ENCODE data around the gene KRTAP16-1.
A peak's percentile ranks its signal among the peaks of the same experiment; 100 is the strongest.

KRTAP16-1 gene

DNA sequence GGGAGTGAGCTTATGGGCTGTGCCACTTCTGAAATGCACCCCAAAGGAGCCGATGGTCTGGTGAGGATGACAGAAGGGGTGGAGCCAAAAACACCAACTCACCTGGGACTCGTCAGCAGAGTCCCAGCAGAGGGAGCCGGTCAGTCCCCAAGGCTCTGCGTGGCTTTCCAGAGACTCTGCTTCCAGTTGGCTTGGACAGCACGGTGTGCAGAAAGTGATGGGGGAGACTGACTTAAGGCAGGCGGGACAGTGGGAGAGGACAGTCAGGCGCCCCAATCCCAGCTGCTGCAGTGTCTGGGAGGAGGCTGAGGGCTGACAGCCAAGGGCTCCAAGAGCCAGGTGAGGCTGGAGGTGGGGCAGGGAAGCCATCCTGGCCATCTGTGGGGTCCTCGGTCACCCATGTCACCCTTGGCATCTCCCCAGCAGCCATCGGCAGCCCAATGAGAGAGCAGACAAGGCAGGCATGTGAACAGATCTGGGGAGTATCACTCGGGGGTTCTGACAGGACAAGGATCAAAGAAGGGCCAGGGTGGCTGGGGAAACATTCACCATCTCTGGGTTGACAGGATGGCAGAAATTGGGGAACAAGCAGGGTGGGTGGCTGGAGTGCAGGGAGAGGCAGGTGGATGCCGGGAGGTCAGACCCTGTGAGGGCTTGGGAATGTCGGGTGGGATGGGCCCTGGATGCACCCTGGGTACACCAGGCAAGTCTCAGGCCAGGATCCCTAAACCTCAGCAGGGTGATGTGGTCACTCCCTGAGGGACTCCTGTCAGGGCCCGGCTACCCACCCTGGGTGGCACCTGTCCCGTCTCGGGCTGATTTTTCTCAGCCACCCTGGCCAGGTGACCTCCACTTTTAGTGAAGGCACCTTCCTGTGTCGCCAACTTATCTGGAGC is 15.3 kb upstream of the KRTAP16-1 start:
- DNase-seq (ENCODE audit: low spot score in 2 of 2) (no peak), ATAC-seq (ENCODE audit: low read depth) (no peak)
- H3K27ac Mint-ChIP-seq, result no peak overlapping the region
- peaks cover 7% of the 10 kb centered on the region for H3K4me1 Mint-ChIP-seq
- H3K27me3 Mint-ChIP-seq, result peaks cover 2% of the 10 kb centered on the region
- H3K36me3 Mint-ChIP-seq, result peaks cover 2% of the 10 kb centered on the region
- no peak overlapping the region for H3K4me3 Mint-ChIP-seq
- peaks cover 6% of the 10 kb centered on the region for H3K9me3 Mint-ChIP-seq

DNA sequence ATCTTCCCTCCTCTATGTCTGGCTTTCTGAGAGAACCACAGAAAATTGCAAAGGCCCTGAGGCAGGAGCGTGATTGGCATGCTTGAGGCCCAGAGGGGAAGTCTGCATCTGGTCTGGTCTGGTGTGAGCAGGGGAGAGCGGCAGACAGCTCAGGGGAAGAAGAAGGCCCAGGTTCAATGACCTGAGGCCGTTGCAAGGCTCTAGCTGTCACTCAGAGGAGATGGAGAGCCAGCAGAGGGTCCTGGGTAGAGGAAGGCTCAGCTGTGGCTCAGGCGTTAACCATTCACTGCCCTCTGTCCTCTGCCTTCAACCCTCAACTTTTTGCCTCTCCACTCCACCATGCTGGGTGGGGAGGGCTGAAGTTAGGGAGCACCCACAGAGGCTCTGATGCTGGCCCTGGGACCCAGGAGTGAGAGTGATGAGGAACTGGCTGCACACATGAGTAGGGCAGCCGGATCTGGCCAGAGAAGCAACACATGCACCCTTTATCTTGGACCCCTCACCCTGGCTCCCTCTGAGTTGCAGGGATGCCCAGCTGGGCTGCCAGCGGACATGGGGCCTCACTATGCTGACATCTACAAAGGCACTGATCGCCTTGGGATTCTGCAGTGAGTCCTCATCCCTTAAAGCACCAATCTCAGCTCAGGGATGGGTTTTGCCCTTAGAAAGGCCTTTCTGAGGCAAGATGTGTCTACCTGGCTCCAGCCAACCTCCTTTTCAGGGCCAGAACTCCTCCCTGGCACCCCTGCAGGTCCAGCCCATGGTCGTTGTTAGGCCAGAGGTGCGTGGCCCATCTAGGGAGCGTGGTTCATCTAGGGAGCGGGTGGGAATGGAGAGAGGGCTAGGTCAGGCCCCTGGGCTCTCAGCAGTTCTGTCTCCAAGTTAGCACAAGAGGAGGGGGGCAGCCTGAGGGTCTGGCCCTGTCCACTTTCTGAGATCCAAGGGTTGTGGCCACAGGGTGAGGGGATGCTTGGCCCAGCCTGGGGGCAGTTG is 14.1 kb upstream of the KRTAP16-1 start:
- DNase-seq (ENCODE audit: low spot score in 2 of 2), result no peak
- Mint-ChIP-seq H3K4me3 (no peak overlapping the region), H3K9me3 (peaks cover 8% of the 10 kb centered on the region), H3K27ac (no peak overlapping the region), H3K27me3 (peaks cover 2% of the 10 kb centered on the region), H3K36me3 (peaks cover 2% of the 10 kb centered on the region), H3K4me1 (peaks cover 7% of the 10 kb centered on the region)
- no peak for ATAC-seq (ENCODE audit: low read depth)

DNA sequence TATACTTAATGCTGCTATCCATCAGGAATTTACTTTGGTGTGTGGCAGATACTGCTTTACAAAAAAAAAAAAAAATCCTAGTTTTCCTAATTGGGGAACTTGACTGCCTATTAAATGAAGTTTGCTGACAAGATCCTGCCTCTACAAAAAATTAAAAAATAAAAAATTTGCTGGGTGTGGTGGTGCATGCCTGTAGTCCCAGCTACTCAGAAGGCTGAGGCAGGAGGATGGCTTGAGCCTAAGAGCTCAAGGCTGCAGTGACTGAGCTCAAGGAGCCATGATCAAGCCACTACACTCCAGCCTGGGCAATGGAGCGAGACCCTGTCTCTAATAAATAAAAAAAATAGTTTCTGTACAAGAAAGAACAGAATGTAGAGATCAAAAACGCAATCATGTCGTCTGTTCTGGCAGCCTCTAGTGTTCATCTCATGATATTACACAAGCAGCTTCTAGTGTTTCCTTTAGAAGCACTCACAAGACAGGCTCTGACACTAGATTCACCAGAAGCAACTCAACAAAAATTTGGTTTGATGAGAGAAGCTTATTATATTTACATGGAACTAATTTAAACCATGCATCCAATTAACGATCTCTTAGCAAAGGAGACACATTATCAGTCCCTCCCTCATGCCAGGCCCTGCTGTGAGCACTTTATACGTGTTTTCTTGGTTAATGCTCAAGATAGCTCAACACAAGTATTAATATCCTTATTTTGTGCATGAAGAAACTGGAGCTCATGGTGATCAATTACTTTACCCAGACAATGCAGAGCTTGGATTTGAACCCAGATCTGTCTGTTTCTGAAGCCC is 13.2 kb upstream of the KRTAP16-1 start:
- peaks cover 7% of the 10 kb centered on the region for H3K4me1 Mint-ChIP-seq
- peaks cover 8% of the 10 kb centered on the region for H3K9me3 Mint-ChIP-seq
- peaks cover 2% of the 10 kb centered on the region for H3K36me3 Mint-ChIP-seq
- peak in 1 of 2 donors; percentile 27 for DNase-seq (ENCODE audit: low spot score in 2 of 2)
- peak; percentile 65 for ATAC-seq (ENCODE audit: low read depth)
- H3K27ac Mint-ChIP-seq, result no peak overlapping the region
- H3K4me3 Mint-ChIP-seq, result no peak overlapping the region
- peaks cover 2% of the 10 kb centered on the region for H3K27me3 Mint-ChIP-seq

DNA sequence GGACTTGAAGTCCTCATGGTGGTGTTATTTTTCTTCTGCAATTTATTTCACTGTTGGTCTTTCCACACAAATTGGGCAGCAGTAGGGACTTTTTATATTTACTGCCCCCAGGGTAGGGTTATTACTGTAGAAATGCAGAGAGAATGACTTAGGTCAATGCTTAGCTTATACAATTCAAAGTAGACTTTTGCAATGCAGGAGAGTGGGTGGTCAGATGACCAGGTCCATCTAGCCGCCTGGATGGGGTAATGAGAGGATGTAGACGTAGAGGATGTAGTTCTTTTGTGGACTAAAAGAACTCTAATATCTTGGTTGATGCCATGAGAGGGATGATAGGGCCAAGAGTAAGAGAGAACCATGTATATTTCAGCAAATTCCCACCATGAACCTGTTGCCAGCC is 9.1 kb upstream of the KRTAP16-1 start:
- Mint-ChIP-seq H3K27me3 (peaks cover 4% of the 10 kb centered on the region), H3K4me3 (no peak overlapping the region), H3K4me1 (peaks cover 7% of the 10 kb centered on the region), H3K9me3 (peaks cover 8% of the 10 kb centered on the region), H3K36me3 (peaks cover 2% of the 10 kb centered on the region), H3K27ac (no peak overlapping the region)
- no peak for ATAC-seq (ENCODE audit: low read depth)
- DNase-seq (ENCODE audit: low spot score in 2 of 2), result no peak

DNA sequence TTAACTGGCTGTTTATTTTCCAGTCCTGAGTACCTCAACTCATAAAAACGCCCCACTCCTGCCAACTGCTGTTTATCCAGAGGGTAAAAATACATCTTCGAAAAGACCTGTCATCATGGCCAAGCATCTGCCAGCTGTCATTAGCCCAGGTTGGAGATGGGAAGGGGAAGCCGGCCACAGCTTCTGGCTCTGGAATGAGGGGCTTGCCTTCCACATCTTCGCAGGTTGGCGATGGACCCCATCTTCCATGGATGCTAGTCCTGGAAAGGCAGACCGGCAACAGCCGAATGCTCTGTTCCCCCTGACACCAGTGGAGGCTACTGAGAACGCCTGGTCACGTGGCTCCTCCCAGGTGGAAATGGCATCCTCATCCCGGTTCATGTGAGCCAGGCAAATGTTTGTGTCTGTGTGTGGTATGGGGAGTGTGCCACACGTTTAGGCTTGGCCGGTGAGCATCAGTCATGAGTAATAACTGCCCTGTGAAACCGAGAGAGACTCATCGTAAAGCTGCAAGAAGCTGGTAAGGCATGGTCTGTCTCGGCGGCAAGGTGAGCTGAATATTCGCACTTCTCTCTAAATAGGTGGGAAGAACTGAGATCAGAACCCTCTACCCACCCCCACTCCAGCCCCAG is 6.8 kb upstream of the KRTAP16-1 start:
- Mint-ChIP-seq H3K27me3 (peaks cover 8% of the 10 kb centered on the region), H3K4me1 (peaks cover 3% of the 10 kb centered on the region), H3K4me3 (no peak overlapping the region), H3K9me3 (peaks cover 8% of the 10 kb centered on the region), H3K27ac (no peak overlapping the region), H3K36me3 (peaks cover 2% of the 10 kb centered on the region)
- DNase-seq (ENCODE audit: low spot score in 2 of 2), result no peak
- no peak for ATAC-seq (ENCODE audit: low read depth)

DNA sequence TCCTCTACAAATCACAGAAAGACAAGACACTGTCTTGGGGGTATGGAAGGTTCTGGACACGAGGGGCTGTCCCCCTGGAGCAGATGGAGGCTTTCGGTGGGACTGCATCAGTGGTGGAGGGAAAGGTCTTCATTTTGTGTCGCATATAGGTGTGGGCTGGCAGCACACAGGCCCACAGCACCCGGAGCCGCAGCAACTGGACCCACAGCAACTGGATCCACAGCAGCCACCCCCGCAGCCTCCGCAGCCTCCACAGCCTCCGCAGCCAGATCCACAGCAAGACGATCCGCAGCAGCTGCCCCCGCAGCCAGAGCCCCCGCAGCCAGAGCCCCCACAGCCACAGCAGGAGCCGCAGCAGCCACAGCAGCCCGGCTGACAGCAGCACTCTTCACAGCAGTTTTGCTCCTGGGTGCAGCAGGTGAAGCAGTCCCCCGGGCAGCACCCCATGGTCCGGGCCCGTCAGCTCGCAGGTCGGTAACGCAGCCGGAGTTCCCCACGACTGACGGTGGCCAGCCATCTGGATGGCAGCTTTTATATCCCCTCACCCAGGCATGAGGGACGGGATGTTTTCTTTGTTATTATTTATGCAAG is 6.2 kb upstream of the KRTAP16-1 start, which contains the start of gene KRTAP17-1:
Gene KRTAP17-1 (minus strand): TSS at position 507 of the 591 bp plus-strand sequence. CDS start 60 bp downstream, at position 447.
- Mint-ChIP-seq H3K4me3 (no peak within 1 kb of the TSS), H3K36me3 (peaks cover 2% of the 10 kb centered on the region), H3K9me3 (peaks cover 7% of the 10 kb centered on the region), H3K27me3 (peaks cover 8% of the 10 kb centered on the region), H3K4me1 (peaks cover 3% of the 10 kb centered on the region), H3K27ac (no peak within 1 kb of the TSS)
- no peak for DNase-seq (ENCODE audit: low spot score in 2 of 2)
- ATAC-seq (ENCODE audit: low read depth), result no peak

DNA sequence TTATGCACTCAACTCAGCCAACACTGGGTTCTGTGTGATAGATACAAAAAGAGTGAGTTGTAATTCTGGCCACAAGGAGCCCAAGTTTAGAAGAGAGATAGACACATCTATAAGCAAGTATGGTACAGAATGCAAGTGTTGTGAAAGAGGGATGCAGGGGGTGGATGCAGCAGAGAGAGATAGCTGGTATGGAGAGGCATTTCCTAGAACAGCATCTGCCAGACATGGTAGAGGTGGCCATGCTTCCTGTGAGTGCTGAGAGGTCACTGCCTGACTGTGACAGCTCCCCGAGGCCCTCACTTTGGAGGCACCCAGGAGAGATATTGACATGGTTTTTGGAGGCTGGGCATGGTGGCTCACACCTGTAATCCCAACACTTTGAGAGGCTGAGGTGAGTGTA is 2.0 kb upstream of the KRTAP16-1 start:
- Mint-ChIP-seq H3K4me1 (peaks cover 35% of the 10 kb centered on the region), H3K36me3 (peaks cover 2% of the 10 kb centered on the region), H3K9me3 (no peaks in the 10 kb centered on the region), H3K27me3 (peaks cover 8% of the 10 kb centered on the region), H3K27ac (no peak overlapping the region), H3K4me3 (no peak overlapping the region)
- ATAC-seq (ENCODE audit: low read depth) (no peak), DNase-seq (ENCODE audit: low spot score in 2 of 2) (no peak)

DNA sequence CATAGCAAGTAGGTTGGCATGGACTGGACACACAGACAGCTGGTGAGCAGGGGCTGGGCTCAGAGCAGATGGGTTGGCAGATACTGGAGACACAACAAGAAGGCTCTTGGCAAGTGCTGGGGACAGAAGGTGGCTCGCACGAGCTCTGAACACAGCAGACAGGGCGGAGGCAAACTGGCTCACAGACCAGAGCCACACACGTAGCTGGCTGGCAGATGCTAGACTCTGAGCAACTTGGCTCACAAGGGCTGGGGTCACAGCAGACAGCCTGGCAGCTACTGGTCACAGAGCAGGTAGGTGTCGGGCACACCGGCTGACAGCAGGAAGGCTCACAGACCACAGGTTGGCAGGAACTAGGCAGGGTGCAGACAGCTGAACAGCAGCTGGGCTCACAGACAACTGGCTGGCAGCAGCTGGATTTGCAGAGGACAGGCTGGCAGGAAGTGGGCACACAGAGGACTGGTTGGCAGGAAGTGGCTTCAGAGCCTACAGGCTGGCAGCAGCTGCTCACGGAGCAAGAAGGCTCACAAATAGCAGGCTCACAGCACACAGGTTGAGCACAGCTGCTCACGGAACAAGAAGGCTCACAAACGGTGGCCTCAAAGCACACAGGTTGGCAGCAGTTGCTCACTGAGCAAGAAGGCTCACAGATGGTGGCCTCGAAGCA is 725 bp downstream of the KRTAP16-1 start:
- ATAC-seq (ENCODE audit: low read depth), result peak; percentile 80
- Mint-ChIP-seq H3K27ac (peak overlapping the region; percentile 83), H3K4me1 (peaks cover 44% of the 10 kb centered on the region), H3K9me3 (no peaks in the 10 kb centered on the region), H3K36me3 (peaks cover 2% of the 10 kb centered on the region), H3K27me3 (peaks cover 5% of the 10 kb centered on the region), H3K4me3 (peak overlapping the region; percentile 76)
- DNase-seq (ENCODE audit: low spot score in 2 of 2), result peak; percentile 58 to 67

DNA sequence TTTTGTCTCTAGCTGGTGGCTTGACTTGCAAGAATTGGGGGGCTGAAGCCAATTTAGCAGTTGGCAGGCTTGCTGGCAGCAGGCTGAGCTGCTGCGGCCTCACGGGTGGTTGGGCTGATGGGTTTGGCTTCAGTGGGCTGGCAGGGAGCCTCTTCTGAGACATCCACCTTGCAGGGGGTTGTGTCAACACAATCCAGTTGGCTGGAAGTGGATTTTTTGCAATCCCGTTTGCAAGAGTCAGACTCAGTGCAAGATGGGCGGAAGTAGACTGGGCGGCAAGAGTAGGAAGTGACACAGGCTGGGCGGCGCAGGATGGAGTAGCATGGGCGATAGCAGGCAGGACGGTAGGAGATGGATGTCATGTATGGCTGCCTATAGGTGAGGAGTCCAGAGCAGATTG is 1.5 kb downstream of the KRTAP16-1 start:
- no peak for DNase-seq (ENCODE audit: low spot score in 2 of 2)
- H3K36me3 Mint-ChIP-seq, result peaks cover 2% of the 10 kb centered on the region
- H3K9me3 Mint-ChIP-seq, result no peaks in the 10 kb centered on the region
- peaks cover 4% of the 10 kb centered on the region for H3K27me3 Mint-ChIP-seq
- no peak for ATAC-seq (ENCODE audit: low read depth)
- H3K27ac Mint-ChIP-seq, result peak overlapping the region; percentile 83
- peak overlapping the region; percentile 76 for H3K4me3 Mint-ChIP-seq
- peaks cover 44% of the 10 kb centered on the region for H3K4me1 Mint-ChIP-seq

DNA sequence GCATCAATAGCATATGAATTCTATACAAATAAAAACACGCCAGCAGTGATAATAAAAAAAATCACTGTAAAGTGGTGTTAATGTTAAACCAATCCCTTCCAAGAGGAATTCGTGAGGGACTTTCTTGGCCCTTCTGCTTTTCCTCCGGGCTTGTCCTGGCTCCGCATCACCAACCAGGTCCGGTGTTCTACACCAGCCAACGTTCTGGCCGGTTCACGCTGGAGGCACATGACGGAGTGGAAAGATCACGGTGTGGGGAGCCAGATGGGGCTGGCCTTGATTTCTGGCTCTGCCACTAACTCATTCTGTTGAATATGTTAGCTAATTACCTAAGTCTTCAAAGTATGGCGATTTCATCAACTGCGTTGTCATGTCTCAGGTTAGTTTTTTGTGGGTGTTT is 5.0 kb downstream of the KRTAP16-1 start:
- Mint-ChIP-seq H3K9me3 (peaks cover 4% of the 10 kb centered on the region), H3K4me3 (no peak overlapping the region), H3K27ac (no peak overlapping the region), H3K4me1 (peaks cover 39% of the 10 kb centered on the region), H3K27me3 (peaks cover 9% of the 10 kb centered on the region), H3K36me3 (peaks cover 7% of the 10 kb centered on the region)
- ATAC-seq (ENCODE audit: low read depth), result no peak
- DNase-seq (ENCODE audit: low spot score in 2 of 2), result no peak

DNA sequence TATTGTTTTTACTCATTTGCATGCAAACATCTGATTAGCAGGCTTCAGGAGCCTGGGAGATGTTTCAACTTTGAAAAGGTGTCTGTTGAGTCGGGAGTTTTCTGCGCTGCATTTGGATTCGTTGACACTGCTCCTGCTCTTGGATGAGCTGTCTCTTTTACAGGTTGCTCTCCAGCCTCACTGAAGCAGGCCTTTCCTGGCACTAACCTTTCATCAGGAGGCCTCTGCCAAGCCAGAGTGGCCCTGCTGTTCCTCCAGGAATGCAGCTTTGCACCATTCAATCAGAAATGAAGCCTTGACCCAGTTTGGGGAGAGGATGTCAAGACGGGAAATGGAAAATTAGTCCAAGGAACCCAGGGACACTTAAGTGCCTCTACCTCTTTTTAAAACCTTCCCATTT is 6.1 kb downstream of the KRTAP16-1 start:
- H3K4me1 Mint-ChIP-seq, result peaks cover 28% of the 10 kb centered on the region
- peaks cover 4% of the 10 kb centered on the region for H3K9me3 Mint-ChIP-seq
- no peak overlapping the region for H3K4me3 Mint-ChIP-seq
- peaks cover 7% of the 10 kb centered on the region for H3K36me3 Mint-ChIP-seq
- no peak for ATAC-seq (ENCODE audit: low read depth)
- no peak for DNase-seq (ENCODE audit: low spot score in 2 of 2)
- peaks cover 14% of the 10 kb centered on the region for H3K27me3 Mint-ChIP-seq
- no peak overlapping the region for H3K27ac Mint-ChIP-seq

Measured in memory B cell (primary cell).